Thoracic aorta (tissue), 2 donors: Measurements from ENCODE around the gene PDE4D. TPM values are rescaled to one million over a fixed set of nuclear protein-coding genes. Genes with fewer than 3 reads are reported as not detected.

Experiments
- ATAC-seq: fragments of 150-250 bp; one replicate; pipeline ENCODE4 v1.8.0; 2017; ENCODE audit warnings: low read depth; ENCODE audit not compliant: insufficient number of reproducible peaks, low FRiP score
- DNase-seq: peaks from one replicate; pipeline ENCODE4 v3.0.0-alpha.2; 2020; ENCODE audit warnings: low spot score
- H3K27ac ChIP-seq, 2 donors: fragments of 200-600 bp; sonication (generic); 1 replicate in 1 of 2; 2 replicates in 1 of 2; pipeline ENCODE4 v1.5.1; 2016; ENCODE audit warnings: mild to moderate bottlenecking in 2 of 2, moderate library complexity in 2 of 2
- H3K27me3 ChIP-seq: fragments of 200-600 bp; sonication (generic); replicated peaks from 2 replicates; pipeline ENCODE4 v1.6.0; 2016; ENCODE audit warnings: mild to moderate bottlenecking; ENCODE audit not compliant: insufficient read depth
- H3K36me3 ChIP-seq: fragments of 200-600 bp; sonication (generic); one replicate; pipeline ENCODE4 v1.5.1; 2016
- H3K4me1 ChIP-seq, 2 donors: fragments of 200-600 bp; sonication (generic); 1 replicate in 1 of 2; 2 replicates in 1 of 2; pipeline versions ENCODE4 v1.5.1 to v1.6.0; 2016; ENCODE audit warnings: low read depth in 2 of 2, mild to moderate bottlenecking in 1 of 2; ENCODE audit not compliant: control insufficient read depth in 1 of 2
- H3K4me3 ChIP-seq: fragments of 200-600 bp; sonication (generic); 2 replicates; pipeline ENCODE4 v1.5.1; 2016; ENCODE audit warnings: mild to moderate bottlenecking
- H3K9me3 ChIP-seq: fragments of 200-600 bp; sonication (generic); 2 replicates; pipeline ENCODE4 v1.5.1; 2016
- total RNA-seq, 2 donors: library from RNA; depleted of rRNA; stranded (reverse); fragments of >200 nt; gene quantifications; one replicate each; pipeline versions ENCODE4 v1.1.0 to v1.2.3, GENCODE V29; 2016
- TF ChIP-seq, protein P1 (sequence below): fragments of 200-600 bp; sonication (generic); IDR thresholded peaks from one replicate; pipeline ENCODE4 v1.5.1; 2019; ENCODE audit warnings: antibody characterized with exemption

PDE4D gene
- total RNA-seq, 2 donors from 2014 or later, result 34.0 to 85.8 TPM

DNA sequence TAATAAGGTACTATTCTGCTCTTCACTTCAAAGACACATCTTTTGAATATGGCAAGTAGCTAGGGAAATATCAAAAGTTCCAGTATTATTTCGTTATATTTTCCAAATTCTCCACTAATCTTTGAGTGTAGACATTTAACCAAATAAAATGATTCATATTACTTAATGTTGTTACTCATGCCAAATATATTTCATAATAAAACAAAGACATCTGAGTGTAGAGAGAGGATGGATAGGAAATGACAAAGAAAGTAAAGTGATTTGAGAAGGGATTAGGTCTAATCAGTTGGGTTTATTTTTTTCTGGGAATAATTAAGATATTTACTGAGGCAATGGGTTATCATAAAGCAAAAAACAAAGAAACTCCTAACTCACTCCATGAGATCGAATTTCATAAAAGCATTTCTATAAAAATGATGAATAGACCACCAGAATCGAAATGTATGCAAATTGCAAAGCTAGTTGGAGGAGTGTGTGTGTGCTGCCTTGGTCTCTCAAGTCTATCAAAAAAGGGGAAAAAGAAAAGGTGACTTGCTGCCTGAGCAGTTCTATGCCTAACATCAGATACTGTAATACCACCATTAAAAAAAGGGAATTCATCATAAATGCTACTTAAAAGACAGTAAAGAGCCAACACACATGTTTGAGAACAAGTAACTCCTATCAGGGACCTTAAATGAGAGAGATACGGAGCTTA, 255.5 kb downstream of the PDE4D start:
- Histone ChIP-seq H3K36me3 (no peaks in the 10 kb centered on the region), H3K27ac (no peak overlapping the region), H3K27me3 (no peaks in the 10 kb centered on the region), H3K4me3 (no peak overlapping the region), H3K9me3 (no peaks in the 10 kb centered on the region), H3K4me1 (peaks cover 0 to 4% of the 10 kb centered on the region in 2 donors)
- ATAC-seq (no peak), DNase-seq (no peak)
- TF ChIP-seq, protein P1, sequence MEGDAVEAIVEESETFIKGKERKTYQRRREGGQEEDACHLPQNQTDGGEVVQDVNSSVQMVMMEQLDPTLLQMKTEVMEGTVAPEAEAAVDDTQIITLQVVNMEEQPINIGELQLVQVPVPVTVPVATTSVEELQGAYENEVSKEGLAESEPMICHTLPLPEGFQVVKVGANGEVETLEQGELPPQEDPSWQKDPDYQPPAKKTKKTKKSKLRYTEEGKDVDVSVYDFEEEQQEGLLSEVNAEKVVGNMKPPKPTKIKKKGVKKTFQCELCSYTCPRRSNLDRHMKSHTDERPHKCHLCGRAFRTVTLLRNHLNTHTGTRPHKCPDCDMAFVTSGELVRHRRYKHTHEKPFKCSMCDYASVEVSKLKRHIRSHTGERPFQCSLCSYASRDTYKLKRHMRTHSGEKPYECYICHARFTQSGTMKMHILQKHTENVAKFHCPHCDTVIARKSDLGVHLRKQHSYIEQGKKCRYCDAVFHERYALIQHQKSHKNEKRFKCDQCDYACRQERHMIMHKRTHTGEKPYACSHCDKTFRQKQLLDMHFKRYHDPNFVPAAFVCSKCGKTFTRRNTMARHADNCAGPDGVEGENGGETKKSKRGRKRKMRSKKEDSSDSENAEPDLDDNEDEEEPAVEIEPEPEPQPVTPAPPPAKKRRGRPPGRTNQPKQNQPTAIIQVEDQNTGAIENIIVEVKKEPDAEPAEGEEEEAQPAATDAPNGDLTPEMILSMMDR, result no peak

DNA sequence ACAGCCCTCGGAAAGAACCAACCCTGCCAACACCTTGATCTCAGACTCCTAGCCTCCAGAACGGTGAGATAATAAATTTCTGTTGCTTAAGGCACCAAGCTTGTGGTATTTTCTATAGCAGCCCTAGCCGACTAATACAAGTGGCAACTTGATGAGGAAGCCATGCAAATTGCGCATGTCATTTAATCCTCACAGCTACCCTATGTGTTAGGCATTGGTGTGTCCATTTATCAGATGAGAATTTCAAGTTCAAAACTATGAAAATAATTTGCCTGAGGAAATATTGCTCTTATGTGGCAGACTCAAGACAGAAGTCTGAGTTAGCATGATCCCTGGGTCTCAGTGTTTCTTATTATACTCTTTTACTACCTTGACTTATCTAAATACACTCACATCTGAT, 264.0 kb downstream of the PDE4D start:
- Histone ChIP-seq H3K4me1 (peaks cover 0 to 6% of the 10 kb centered on the region in 2 donors), H3K9me3 (no peaks in the 10 kb centered on the region), H3K27me3 (no peaks in the 10 kb centered on the region), H3K27ac (no peak overlapping the region), H3K36me3 (no peaks in the 10 kb centered on the region), H3K4me3 (no peak overlapping the region)
- TF ChIP-seq, protein P1, result no peak
- DNase-seq (no peak), ATAC-seq (no peak)

DNA sequence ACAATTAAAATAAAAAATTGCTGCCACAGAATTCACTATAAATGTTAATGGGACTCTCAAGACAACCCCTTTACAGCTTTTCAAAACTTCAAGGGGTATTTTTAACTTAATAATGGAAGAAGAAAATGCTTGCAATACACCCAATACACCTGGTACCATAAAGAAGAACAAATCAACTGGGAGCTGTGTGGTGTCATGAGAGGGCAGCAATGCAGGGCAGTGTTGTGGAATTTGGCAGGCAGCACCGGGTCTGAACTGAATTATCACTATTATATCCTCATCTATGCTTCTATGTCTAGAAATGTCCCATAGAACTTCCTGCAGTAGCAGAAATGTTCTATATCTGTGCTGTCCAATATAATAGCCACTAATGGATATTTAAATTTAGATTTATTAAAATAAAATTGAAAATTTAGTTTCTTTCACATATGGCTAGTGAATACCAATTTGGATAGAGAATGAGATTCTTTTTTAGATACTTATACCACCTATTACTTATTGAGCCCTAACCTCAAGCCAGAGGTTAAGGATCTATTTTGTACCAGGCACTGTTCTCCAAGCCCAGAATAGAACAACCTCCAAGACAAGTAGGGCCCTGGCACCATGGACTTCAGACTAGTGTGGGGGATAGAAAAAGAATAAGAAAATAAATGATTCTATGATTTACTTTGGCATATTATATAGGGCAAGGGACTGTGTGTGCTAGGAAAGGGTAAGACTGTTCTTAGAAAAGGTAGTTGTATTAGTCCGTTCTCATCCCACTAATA, 265.3 kb downstream of the PDE4D start:
- Histone ChIP-seq H3K9me3 (no peaks in the 10 kb centered on the region), H3K4me3 (no peak overlapping the region), H3K4me1 (peaks cover 0 to 6% of the 10 kb centered on the region in 2 donors), H3K27ac (no peak overlapping the region), H3K36me3 (no peaks in the 10 kb centered on the region), H3K27me3 (no peaks in the 10 kb centered on the region)
- DNase-seq (no peak), ATAC-seq (no peak)
- TF ChIP-seq, protein P1, result no peak

DNA sequence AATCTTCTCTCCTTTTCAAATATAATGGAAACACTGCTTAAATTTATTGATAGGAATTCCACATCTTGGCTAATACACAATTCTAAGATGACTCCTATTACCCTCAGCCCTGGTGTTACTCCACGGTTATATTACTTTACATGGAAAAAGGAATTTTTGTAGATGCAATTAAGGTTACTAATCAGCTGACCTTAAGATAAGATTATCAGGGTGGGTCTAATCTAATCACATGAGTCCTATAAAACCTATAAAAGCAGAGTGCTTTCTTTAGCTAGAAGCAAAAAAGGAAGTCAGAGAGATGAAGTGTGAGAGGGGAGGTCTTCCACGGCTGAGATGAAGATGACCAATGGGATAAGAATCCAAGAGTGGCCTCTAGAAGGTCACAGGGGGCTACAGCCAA, 268.6 kb downstream of the PDE4D start:
- DNase-seq (no peak), ATAC-seq (no peak)
- no peaks in the 10 kb centered on the region for H3K36me3 ChIP-seq
- H3K4me3 ChIP-seq, result no peak overlapping the region
- no peaks in the 10 kb centered on the region for H3K9me3 ChIP-seq
- peaks cover 0 to 23% of the 10 kb centered on the region in 2 donors for H3K4me1 ChIP-seq
- no peak overlapping the region for H3K27ac ChIP-seq
- TF ChIP-seq, protein P1, result no peak
- no peaks in the 10 kb centered on the region for H3K27me3 ChIP-seq

DNA sequence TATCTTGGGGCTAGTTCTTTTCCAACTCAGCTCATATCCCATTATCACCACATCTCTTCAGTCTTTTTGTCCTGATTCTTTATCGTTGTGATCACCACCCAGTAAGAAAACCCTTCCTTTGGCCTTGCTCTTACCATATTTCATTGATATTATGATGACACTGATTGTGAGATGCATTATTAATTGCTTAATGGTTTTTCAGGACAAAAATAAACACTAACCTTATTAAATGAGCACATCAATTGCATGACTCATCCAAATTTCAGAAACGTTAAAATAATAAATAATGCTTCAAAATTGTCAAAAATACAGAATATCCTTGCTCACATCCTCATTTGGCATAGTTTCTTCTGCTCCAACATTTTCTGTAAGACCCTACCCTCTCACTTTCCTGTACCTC, 270.7 kb downstream of the PDE4D start:
- ATAC-seq (no peak), DNase-seq (no peak)
- H3K27me3 ChIP-seq, result no peaks in the 10 kb centered on the region
- no peaks in the 10 kb centered on the region for H3K36me3 ChIP-seq
- TF ChIP-seq, protein P1, result no peak
- peaks cover 0 to 24% of the 10 kb centered on the region in 2 donors for H3K4me1 ChIP-seq
- H3K4me3 ChIP-seq, result no peak overlapping the region
- H3K9me3 ChIP-seq, result no peaks in the 10 kb centered on the region
- H3K27ac ChIP-seq, result no peak overlapping the region
